GM03348 (cell line): Measurements from ENCODE around the gene HIVEP1.
"Not testable (repeated sequence)": the region's sequence is repeated elsewhere in the genome, so short reads cannot be mapped to it uniquely, and the experiment has no call there.

Source experiments
- DNase-seq: peaks from one replicate; pipeline ENCODE4 v3.0.0; 2012; ENCODE audit warnings: low spot score

Gene HIVEP1

GRCh38 chr6:12158686-12159415, 146.7 kb downstream of the HIVEP1 start:
- no peak for DNase-seq

- DNase-seq, result peak; percentile 61
Observed at GRCh38 chr6:12160326-12160725, 148.2 kb downstream of the HIVEP1 start.

- no peak for DNase-seq
Observed at GRCh38 chr6:12162213-12162612, 150.1 kb downstream of the HIVEP1 start.

DNA sequence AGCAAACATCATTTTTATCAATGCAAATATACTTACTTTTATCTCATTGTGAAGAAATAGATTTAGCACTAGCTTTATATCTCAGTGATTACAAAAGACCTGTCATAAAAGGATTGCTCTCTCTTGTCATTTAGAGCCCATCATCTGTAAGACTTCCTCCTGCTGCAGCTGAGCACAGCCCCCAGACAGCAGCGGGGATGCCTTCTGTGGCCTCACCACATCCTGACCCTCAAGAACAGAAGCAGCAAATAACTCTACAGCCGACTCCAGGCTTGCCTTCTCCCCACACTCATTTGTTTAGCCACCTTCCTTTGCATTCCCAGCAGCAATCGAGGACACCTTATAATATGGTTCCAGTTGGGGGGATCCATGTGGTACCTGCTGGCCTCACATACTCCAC, 151.0 kb downstream of the HIVEP1 start:
- no peak for DNase-seq

- no peak for DNase-seq
Observed at GRCh38 chr6:12163744-12164507, 151.8 kb downstream of the HIVEP1 start.

DNA sequence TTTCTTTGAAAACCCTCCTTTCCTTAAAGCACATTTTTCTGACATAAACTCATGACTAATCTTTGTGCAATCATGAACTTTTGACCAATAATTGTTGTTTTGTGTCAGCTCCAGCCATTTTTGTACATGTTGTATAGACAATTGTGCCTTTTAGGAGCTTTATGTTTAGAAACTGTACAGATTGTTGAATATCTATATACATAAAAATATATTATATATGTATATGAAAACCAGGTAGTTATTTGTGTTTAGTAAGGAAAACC, 152.3 kb downstream of the HIVEP1 start:
- no peak for DNase-seq

GRCh38 chr6:12165297-12165696, 153.2 kb downstream of the HIVEP1 start:
- DNase-seq, result no peak

DNA sequence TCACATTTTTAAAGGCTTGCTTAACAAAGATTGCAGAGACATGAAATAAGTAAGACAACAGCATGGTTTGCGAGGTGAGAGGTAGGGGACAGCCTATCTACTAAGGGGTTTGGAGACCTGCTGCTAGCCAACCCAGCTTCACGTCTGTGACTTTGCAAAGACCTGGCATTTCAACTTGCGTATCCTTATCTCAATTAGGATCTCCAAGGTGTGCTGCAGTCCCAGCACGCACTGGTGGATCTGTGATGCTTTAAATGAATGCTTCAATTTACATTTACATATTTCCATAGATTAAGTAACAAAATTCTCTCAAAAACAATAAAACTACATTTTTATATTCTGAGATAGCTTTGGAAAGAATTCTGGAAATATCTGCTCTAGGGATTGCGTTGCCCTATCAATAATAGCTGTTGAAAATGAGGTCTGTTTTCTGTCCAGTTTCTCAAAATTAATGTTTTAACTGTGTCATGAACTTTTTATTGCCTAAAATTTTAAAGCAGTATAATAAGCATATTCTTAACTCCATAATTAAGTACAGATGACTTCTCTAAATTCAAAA, 153.7 kb downstream of the HIVEP1 start:
- DNase-seq, result no peak

- no peak for DNase-seq
Observed at GRCh38 chr6:12169377-12169776, 157.3 kb downstream of the HIVEP1 start.

GRCh38 chr6:12170351-12171092, 158.4 kb downstream of the HIVEP1 start:
- DNase-seq, result no peak

GRCh38 chr6:12171717-12172116, 159.6 kb downstream of the HIVEP1 start:
- DNase-seq, result no peak

DNA sequence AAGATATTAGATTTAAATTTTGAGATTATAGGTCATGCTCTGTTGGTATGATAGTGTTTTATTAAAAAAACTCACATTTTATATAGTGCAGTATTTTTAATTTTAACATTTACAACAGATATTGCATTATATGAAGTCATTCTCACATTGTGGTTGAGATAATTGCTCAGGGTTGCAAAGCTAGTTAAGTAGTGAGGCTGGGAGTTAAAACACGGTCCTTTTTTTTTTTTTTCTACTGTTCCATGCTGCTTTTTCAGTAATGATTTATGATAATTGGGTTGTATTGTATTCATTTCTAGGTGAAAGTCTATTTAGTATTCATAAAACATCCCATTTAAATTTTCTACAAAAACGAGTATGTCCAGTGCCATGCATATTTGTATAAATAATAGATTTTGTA, 160.5 kb downstream of the HIVEP1 start:
- no peak for DNase-seq

DNA sequence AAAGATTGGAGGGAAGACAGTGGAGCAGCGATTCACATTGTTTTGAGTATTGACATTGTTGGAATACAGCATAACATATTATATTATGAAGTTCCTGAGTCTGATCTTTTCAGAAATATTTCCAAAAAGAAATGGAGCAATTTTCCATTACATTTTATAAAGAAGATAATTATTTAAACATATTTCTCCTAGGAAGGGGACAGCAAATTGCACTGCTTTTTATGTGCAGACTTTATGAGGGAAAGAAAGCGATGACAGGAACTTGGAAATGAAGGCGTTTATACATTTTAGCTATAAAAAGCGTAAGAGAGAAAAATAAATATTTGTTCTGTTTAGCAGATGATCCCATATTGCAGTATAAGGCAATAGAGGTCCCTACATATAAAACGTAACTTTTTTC, 161.1 kb downstream of the HIVEP1 start:
- DNase-seq, result no peak

GRCh38 chr6:12173661-12174060, 161.5 kb downstream of the HIVEP1 start:
- no peak for DNase-seq

DNA sequence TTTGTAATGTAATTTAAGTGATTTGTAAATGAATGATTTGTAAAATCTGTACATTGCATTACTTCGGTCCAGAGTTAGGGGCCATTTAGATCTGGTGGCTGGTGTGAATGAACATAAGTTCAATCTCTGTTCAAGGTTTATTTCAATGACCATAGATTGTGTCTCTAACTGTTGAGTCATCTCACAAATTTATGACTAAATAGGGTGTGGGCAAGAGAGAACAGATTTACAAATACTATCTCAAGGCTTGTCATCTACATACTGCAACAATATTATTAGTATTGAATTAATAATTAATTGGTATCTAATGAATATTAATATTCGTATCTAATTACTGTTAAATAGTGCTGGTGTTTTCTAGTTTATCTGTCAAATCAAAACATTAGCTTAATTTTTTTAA, 162.8 kb downstream of the HIVEP1 start:
- DNase-seq, result no peak

DNA sequence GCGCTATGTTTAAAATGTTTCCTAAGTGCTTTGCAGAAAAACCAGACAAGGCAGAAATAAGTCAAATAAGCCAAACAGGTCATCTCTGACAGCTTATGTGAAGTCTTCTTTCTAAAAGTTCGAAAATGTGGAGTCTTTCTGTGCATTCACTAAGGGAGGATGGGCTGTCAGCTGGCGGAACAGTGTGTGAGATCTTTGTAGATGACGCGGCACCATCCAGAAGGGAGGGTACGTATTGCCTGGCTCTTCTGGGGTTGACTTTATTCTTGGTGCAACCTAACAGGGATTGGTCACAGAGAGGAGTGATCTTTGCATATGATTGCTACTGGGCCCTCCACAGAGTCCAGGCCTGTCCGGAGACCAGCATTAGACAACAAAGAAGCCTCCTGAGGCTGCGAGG, 163.5 kb downstream of the HIVEP1 start:
- no peak for DNase-seq

GRCh38 chr6:12176782-12177181, 164.7 kb downstream of the HIVEP1 start:
- not testable (repeated sequence) for DNase-seq

DNA sequence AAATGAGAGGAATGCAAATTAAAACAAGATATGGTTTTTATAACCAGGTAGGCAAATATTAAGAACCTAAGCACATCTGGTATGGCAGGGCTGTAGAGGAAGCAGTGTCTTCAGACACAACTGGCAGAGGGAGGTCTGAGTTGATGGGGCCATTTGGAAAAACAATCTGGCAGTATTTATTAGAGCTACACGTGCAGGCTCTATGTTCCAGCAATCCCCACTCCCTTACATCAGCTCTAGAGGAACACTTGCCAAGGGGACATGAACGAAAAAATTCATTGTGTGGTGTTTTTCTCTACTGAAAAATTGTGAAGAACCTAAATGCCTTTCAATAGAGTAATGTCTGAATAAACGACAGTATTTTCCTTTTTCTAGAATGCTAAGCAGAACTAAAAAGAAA, 166.4 kb downstream of the HIVEP1 start:
- DNase-seq, result no peak

GRCh38 chr6:12181481-12181880, 169.4 kb downstream of the HIVEP1 start:
- DNase-seq, result no peak

GRCh38 chr6:12182676-12183075, 170.6 kb downstream of the HIVEP1 start:
- DNase-seq, result no peak

- DNase-seq, result no peak
Observed at GRCh38 chr6:12185081-12185673, 173.1 kb downstream of the HIVEP1 start.

- DNase-seq, result no peak
Observed at GRCh38 chr6:12186528-12186927, 174.4 kb downstream of the HIVEP1 start.

- no peak for DNase-seq
Observed at GRCh38 chr6:12189150-12189549, 177.0 kb downstream of the HIVEP1 start.
